Retinal pigment epithelial cell (primary cell): ENCODE results near the gene IL36RN.

Experiments used
- DNase-seq: peaks from one replicate; pipeline ENCODE4 v3.0.0-alpha.2; 2010; ENCODE audit warnings: low read depth
- H3K4me3 ChIP-seq: 2 replicates; pipeline ENCODE4 v1.5.1; 2011; ENCODE audit warnings: mild to moderate bottlenecking, low read length, control low read depth, moderate library complexity
- TF ChIP-seq, protein P1 (sequence below): conservative IDR thresholded peaks from 2 replicates; pipeline ENCODE4 v1.5.1; 2011; ENCODE audit warnings: low read depth, low read length, control low read depth, inconsistent platforms

IL36RN gene

DNA sequence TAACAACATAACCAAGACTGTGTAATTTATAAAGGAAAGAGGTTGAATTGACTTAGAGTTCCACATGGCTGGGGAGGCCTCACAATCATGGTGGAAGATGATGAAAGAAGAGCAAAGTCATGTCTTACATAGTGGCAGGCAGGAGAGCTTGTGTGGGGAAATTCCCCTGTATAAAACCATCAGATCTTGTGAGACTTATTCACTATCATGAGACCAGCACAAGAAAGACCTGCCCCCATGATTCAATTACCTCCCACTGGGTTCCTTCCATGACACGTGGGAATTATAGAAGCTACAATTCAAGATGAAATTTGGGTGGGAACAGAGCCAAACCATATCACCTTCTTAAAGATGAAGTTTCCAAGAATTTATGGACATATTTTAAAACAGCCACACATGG is 2.5 kb upstream of the IL36RN start:
- no peak for DNase-seq
- TF ChIP-seq, protein P1, sequence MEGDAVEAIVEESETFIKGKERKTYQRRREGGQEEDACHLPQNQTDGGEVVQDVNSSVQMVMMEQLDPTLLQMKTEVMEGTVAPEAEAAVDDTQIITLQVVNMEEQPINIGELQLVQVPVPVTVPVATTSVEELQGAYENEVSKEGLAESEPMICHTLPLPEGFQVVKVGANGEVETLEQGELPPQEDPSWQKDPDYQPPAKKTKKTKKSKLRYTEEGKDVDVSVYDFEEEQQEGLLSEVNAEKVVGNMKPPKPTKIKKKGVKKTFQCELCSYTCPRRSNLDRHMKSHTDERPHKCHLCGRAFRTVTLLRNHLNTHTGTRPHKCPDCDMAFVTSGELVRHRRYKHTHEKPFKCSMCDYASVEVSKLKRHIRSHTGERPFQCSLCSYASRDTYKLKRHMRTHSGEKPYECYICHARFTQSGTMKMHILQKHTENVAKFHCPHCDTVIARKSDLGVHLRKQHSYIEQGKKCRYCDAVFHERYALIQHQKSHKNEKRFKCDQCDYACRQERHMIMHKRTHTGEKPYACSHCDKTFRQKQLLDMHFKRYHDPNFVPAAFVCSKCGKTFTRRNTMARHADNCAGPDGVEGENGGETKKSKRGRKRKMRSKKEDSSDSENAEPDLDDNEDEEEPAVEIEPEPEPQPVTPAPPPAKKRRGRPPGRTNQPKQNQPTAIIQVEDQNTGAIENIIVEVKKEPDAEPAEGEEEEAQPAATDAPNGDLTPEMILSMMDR: no peak

DNA sequence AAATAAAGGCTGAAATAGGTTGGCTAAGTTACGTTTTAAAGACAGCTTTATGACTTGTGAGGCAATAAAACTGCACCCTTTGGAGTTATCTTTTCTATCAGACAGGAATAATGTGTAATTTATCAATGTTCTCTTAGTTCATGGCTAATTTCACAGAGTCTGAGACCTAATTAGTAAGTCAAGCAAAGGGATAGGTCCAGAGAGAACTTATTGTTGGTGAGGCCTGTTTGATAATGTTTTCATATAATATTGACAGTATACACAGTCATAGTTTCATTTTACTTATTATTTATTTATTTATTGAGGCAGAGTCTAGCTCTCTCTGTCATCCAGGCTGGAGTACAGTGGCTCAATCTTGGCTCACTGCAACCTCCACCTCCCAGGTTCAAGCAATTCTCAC is 1.9 kb upstream of the IL36RN start:
- no peak overlapping the region for H3K4me3 ChIP-seq
- DNase-seq: no peak

More for the DNA sequence above, 2.5 kb upstream of the IL36RN start:
- no peak overlapping the region for H3K4me3 ChIP-seq

DNA sequence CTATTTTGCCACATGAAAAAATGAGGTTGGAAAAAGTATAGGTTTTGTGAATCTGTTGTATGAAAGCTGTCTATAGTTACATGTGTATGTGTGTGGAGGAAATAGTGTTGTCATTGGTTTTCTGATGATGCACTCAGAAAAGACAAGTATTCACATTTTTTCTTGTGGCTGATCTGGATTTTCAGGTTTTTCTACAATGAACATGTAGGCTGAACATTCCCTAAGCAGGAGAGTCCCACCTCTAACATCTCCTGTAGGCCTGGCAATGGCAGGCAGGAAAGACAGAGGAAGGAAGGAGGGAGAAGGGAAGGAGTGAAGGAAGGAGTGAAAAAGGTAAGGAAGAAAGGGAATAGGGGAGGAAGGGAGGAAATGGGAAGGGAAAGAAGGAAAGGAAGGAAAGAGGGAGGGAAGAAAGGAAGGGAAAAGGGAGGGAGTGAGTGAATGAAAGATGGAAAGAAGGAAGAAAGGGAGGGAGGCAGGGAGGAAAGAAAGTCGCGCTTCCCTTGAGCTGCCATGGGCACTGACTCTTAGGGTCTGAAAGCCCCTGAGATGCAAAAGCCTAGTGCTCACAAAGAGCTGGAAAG is 495 bp upstream of the IL36RN start:
- H3K4me3 ChIP-seq: no peak overlapping the region
- no peak for DNase-seq
- TF ChIP-seq, protein P1: no peak

More for the DNA sequence above, 1.9 kb upstream of the IL36RN start:
- TF ChIP-seq, protein P1: no peak

DNA sequence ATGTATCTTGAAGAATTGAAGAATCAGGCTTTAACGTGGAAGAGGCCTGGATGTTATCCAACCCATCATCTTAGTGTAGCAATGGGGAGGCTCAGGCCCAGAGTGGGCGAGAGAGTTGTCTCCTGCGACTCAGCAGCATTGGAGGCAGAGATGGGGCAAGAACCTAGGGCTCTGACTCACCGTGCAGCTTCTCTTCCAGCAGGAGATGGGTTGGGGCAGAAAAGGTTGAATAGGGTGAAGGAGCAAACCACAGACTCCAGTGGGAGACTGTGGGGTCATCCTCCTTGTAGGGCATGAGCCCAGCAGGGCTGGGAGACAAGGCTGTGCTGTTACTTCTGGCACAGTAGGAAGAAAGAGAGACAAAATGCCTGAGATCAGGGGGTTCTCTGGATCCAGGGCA is 1.4 kb downstream of the IL36RN start:
- TF ChIP-seq, protein P1: no peak
- no peak overlapping the region for H3K4me3 ChIP-seq
- DNase-seq: no peak

DNA sequence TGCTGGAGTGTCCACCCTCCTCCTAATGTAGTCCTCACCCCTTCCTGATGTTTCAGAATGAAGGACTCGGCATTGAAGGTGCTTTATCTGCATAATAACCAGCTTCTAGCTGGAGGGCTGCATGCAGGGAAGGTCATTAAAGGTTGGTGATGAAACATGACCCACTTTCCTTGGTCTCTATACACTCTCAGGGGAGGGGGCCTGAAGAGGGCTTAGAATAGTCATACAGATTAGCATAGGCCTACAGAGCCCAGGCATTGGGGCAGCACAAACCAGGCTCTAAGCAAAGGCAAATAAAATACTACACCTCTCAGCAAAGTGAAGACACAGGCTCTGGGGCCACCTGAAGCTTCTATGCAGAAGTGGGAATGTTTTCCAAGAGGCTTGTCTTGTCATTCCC is 1.8 kb downstream of the IL36RN start:
- no peak overlapping the region for H3K4me3 ChIP-seq
- DNase-seq: no peak
- TF ChIP-seq, protein P1: no peak

DNA sequence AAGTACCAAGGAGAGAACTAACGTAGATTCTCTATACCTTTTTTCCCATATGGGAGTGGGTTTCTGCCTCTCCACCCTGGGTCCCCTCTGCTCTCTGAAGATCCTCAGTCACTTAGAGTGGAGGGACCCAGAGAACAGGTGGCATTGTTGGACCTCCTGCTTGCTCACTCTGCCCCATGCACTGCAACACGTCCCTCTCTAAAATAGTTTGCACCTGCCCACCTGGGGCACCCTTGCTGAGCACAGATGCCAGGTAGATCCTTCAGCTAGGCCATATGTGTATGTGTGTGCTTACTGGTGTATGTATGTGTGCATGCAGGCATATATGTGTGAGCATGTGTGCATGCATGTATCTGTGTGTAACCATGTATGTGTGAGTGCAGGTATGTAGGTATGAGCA is 2.2 kb downstream of the IL36RN start:
- no peak for DNase-seq
- TF ChIP-seq, protein P1: no peak
- no peak overlapping the region for H3K4me3 ChIP-seq

DNA sequence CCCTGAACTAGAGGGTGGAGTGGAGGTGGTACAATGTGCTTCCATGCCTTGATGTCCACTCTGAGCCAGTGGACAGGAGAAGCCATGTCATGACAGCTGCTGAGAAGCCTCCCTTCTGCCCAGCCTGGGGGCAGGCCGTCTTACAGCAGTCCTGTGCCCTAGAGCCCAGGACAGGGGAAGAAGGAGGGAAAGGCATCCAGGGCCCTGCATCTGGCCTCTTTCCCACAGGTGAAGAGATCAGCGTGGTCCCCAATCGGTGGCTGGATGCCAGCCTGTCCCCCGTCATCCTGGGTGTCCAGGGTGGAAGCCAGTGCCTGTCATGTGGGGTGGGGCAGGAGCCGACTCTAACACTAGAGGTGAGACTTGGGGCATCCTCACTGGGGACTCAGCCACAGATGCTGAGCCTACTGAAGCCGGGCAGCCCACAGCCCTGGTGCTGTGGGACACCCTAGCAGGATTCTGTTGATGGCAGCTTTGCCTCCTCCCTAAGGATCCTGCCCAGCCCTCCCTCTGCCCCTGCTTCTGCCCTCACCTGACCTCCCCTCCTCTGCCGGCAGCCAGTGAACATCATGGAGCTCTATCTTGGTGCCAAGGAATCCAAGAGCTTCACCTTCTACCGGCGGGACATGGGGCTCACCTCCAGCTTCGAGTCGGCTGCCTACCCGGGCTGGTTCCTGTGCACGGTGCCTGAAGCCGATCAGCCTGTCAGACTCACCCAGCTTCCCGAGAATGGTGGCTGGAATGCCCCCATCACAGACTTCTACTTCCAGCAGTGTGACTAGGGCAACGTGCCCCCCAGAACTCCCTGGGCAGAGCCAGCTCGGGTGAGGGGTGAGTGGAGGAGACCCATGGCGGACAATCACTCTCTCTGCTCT is 3.1 kb downstream of the IL36RN start:
- no peak overlapping the region for H3K4me3 ChIP-seq
- DNase-seq: no peak
- TF ChIP-seq, protein P1: no peak
